Osteoblast (primary cell): ENCODE results near the gene ELF1. TPM values are rescaled to one million over a fixed set of nuclear protein-coding genes. Genes with fewer than 3 reads are reported as not detected.

Experiments used
- DNase-seq: peaks from one replicate; pipeline ENCODE4 v3.0.0; 2011; ENCODE audit warnings: low spot score, mixed read lengths; ENCODE audit not compliant: insufficient read length; ENCODE audit errors: missing footprints
- H2AFZ ChIP-seq: 2 replicates; pipeline ENCODE4 v1.6.0; 2011; ENCODE audit warnings: mild to moderate bottlenecking, low read length
- H3K27ac ChIP-seq: 2 replicates; pipeline ENCODE4 v1.5.1; 2011; ENCODE audit warnings: mild to moderate bottlenecking, low read depth, low read length, moderate library complexity
- H3K27me3 ChIP-seq: 2 replicates; pipeline ENCODE4 v1.6.0; 2012; ENCODE audit warnings: mild to moderate bottlenecking, control low read depth, inconsistent platforms, low read length, moderate library complexity; ENCODE audit not compliant: insufficient read depth
- H3K36me3 ChIP-seq: 2 replicates; pipeline ENCODE4 v1.5.1; 2011; ENCODE audit warnings: mild to moderate bottlenecking, low read length, control low read depth, moderate library complexity; ENCODE audit not compliant: insufficient read depth
- H3K4me1 ChIP-seq: 2 replicates; pipeline ENCODE4 v1.5.1; 2011; ENCODE audit warnings: mild to moderate bottlenecking, low read length, control low read depth, moderate library complexity; ENCODE audit not compliant: insufficient read depth
- H3K4me2 ChIP-seq: 2 replicates; pipeline ENCODE4 v1.6.0; 2011; ENCODE audit warnings: mild to moderate bottlenecking, low read length; ENCODE audit not compliant: insufficient read depth
- H3K4me3 ChIP-seq: fragments of 200-600 bp; sonication (generic); 3 replicates; pipeline ENCODE4 v1.5.1; 2012; ENCODE audit warnings: mild to moderate bottlenecking, low read length, inconsistent platforms; ENCODE audit not compliant: insufficient read depth
- H3K79me2 ChIP-seq: 2 replicates; pipeline ENCODE4 v1.6.0; 2012; ENCODE audit warnings: mild to moderate bottlenecking, low read length, control low read depth, inconsistent platforms; ENCODE audit not compliant: insufficient read depth
- H3K9me3 ChIP-seq: 2 replicates; pipeline ENCODE4 v1.5.1; 2011; ENCODE audit warnings: low read depth, low read length, control low read depth
- H4K20me1 ChIP-seq: 2 replicates; pipeline ENCODE4 v1.6.0; 2012; ENCODE audit warnings: mild to moderate bottlenecking, low read length, control low read depth; ENCODE audit not compliant: insufficient read depth
- CTCF ChIP-seq: IDR thresholded peaks from 2 replicates; pipeline ENCODE4 v1.5.1; 2011; ENCODE audit warnings: mild to moderate bottlenecking, low read depth, low read length, moderate library complexity; ENCODE audit errors: extremely low read depth
- total RNA-seq: library from RNA; depleted of rRNA; stranded (reverse); fragments of >200 nt; gene quantifications from 2 replicates; pipeline ENCODE4 v1.2.3, GENCODE V29; 2012

ELF1 gene
- total RNA-seq, 1 donor, result 63.0 TPM

GRCh38 chr13:41002606-41003005, 16.5 kb downstream of the ELF1 start:
- no peaks in the 10 kb centered on the region for H3K27me3 ChIP-seq
- H2AFZ ChIP-seq, result no peak overlapping the region
- H4K20me1 ChIP-seq, result peaks cover 24% of the 10 kb centered on the region
- H3K27ac ChIP-seq, result no peak overlapping the region
- H3K79me2 ChIP-seq, result peaks cover 76% of the 10 kb centered on the region
- H3K36me3 ChIP-seq, result no peaks in the 10 kb centered on the region
- H3K9me3 ChIP-seq, result no peaks in the 10 kb centered on the region
- no peak for DNase-seq
- peaks cover 2% of the 10 kb centered on the region for H3K4me1 ChIP-seq
- TF ChIP-seq CTCF, result no peak
- no peak overlapping the region for H3K4me3 ChIP-seq
- H3K4me2 ChIP-seq, result no peak overlapping the region

- Histone ChIP-seq H3K4me3 (no peak overlapping the region), H3K79me2 (peaks cover 73% of the 10 kb centered on the region), H3K36me3 (no peaks in the 10 kb centered on the region), H3K4me2 (no peak overlapping the region), H3K27ac (no peak overlapping the region), H3K9me3 (no peaks in the 10 kb centered on the region), H2AFZ (no peak overlapping the region), H4K20me1 (peaks cover 19% of the 10 kb centered on the region), H3K27me3 (no peaks in the 10 kb centered on the region), H3K4me1 (no peaks in the 10 kb centered on the region)
- DNase-seq, result no peak
- no peak for TF ChIP-seq CTCF
Observed at GRCh38 chr13:41001695-41002094, 17.4 kb downstream of the ELF1 start.

GRCh38 chr13:40999416-40999815, 19.7 kb downstream of the ELF1 start:
- Histone ChIP-seq H3K4me1 (no peaks in the 10 kb centered on the region), H4K20me1 (peaks cover 13% of the 10 kb centered on the region), H3K27me3 (no peaks in the 10 kb centered on the region), H3K79me2 (peaks cover 75% of the 10 kb centered on the region), H3K36me3 (no peaks in the 10 kb centered on the region), H3K4me2 (no peak overlapping the region), H2AFZ (no peak overlapping the region), H3K9me3 (no peaks in the 10 kb centered on the region), H3K4me3 (no peak overlapping the region), H3K27ac (no peak overlapping the region)
- DNase-seq, result no peak
- no peak for TF ChIP-seq CTCF

GRCh38 chr13:40996426-40997092, 22.6 kb downstream of the ELF1 start:
- peaks cover 20% of the 10 kb centered on the region for H4K20me1 ChIP-seq
- H3K79me2 ChIP-seq, result peaks cover 74% of the 10 kb centered on the region
- no peak overlapping the region for H3K4me2 ChIP-seq
- H2AFZ ChIP-seq, result no peak overlapping the region
- no peaks in the 10 kb centered on the region for H3K4me1 ChIP-seq
- H3K9me3 ChIP-seq, result no peaks in the 10 kb centered on the region
- DNase-seq, result no peak
- H3K4me3 ChIP-seq, result no peak overlapping the region
- no peak overlapping the region for H3K27ac ChIP-seq
- H3K36me3 ChIP-seq, result no peaks in the 10 kb centered on the region
- no peaks in the 10 kb centered on the region for H3K27me3 ChIP-seq
- TF ChIP-seq CTCF, result no peak
